Fibroblast of the conjunctiva (primary cell): ENCODE data around the gene RPRD1A.
A peak's percentile ranks its signal among the peaks of the same experiment; 100 is the strongest.
"Not testable (repeated sequence)": the region's sequence is repeated elsewhere in the genome, so short reads cannot be mapped to it uniquely, and the experiment has no call there.

ENCODE experiments used
- DNase-seq: peaks from one replicate; pipeline ENCODE4 v3.0.0-alpha.2; 2010; ENCODE audit warnings: low read depth

Gene RPRD1A, protein sequence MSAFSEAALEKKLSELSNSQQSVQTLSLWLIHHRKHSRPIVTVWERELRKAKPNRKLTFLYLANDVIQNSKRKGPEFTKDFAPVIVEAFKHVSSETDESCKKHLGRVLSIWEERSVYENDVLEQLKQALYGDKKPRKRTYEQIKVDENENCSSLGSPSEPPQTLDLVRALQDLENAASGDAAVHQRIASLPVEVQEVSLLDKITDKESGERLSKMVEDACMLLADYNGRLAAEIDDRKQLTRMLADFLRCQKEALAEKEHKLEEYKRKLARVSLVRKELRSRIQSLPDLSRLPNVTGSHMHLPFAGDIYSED

GRCh38 chr18:36067055-36067957 lies at the start of gene RPRD1A:
Gene RPRD1A, minus strand, starts transcription at chr18:36067559. Its CDS starts 155 bp downstream, at chr18:36067404.
- peak; percentile 83 for DNase-seq

GRCh38 chr18:36116771-36117170 lies 49.4 kb upstream of the RPRD1A start:
- DNase-seq = not testable (repeated sequence)

DNA sequence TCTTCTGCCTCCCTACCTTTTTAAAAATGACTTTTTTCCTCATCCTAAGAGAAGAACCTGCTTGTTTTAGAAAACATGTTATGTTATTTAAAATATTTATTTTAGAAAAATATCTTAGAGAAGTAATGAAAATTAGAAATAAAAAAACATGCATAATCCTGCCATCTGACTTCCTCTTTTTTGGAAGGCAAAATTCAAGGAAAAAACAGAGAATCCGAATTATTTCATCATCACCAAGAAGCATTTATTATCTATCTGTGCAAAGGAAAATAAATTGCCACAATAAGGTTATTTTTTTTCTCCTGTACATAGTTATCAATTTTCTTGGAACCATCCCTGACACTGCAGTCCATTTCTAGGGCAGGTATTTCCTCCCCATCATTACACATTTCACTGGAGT lies 47.4 kb upstream of the RPRD1A start:
- DNase-seq = no peak

DNA sequence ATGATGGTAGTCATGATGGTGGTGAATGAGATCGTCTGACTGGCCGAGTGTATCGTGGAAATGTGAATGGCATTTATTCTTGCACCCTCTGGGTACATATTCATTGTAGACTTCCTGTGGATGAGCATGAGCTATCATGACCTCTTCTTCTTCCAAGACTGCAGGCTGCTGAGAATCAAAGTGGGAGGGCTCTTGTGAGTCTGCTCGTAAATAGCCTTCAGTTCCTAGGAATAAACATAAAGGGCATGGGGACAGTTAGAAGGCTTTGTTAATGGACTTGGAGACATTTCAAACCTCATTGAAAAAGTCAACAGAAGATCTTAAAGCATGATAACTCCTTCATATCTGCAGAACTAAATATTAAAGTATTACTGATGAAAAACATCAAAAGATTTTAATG lies 46.9 kb upstream of the RPRD1A start:
- DNase-seq = no peak

DNA sequence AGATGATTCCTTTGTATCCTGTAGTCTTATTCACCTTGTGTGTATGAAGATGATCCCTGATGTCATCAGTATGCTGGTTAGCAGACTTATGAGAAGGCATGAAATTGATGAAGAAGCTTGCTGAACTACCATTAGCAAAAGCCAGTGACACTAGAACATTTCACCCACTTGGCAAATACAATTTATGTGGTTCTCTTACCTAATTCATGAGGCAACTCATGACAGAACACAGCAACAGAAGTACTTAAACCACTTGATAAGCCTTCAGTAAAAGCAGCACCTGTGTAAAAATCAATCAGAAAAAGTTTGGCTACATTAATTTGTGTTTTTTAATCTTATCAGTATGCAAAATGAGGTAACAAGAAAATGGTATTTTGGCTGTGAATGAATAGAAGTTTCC lies 44.9 kb upstream of the RPRD1A start:
- no peak for DNase-seq

- DNase-seq = no peak
Measured at GRCh38 chr18:36109737-36110136, 42.4 kb upstream of the RPRD1A start.

- no peak for DNase-seq
Measured at GRCh38 chr18:36108601-36109000, 41.2 kb upstream of the RPRD1A start.

GRCh38 chr18:36108196-36108595 lies 40.8 kb upstream of the RPRD1A start:
- no peak for DNase-seq

- DNase-seq = no peak
Measured at GRCh38 chr18:36107477-36107876, 40.1 kb upstream of the RPRD1A start.

GRCh38 chr18:36104749-36105148 lies 37.4 kb upstream of the RPRD1A start:
- no peak for DNase-seq

GRCh38 chr18:36101943-36102342 lies 34.6 kb upstream of the RPRD1A start:
- DNase-seq = no peak

DNA sequence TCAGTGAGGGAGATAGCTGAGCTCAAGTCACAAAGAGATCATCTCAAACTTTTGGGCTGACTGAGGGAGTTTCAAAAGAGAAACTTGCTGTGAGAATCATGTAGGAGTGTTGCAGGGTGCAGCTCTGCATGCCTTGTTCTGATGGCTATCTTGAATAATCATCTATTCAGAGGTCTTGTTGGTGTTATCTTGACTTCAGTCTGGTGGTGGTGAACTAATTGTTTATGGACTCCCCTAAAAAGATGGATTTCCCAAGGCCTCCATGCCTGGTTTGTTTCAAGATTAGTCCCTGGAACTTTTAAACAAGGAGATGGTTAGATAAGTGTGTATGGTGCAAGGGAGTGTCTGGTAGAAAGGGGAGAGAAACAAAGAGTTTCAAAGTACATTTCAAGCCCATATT lies 32.0 kb upstream of the RPRD1A start:
- no peak for DNase-seq

DNA sequence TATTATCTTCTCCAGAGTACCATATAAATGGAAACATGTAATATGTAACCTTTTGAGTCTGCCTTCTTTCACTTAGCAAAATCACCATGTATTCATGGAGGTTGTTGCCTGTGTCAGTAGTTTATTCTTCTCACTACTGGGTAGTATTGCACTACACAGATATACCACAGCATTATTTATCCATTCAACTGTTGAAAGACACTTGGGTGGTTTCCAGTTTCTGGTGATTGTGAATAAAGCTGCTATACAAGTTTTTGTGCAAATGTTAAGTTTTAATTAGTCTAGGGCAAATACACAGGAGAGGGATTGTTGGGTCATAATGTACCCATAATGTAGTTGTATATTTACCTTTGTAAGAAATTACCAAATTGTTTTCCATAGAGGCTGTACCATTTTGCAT lies 29.6 kb upstream of the RPRD1A start:
- no peak for DNase-seq

DNA sequence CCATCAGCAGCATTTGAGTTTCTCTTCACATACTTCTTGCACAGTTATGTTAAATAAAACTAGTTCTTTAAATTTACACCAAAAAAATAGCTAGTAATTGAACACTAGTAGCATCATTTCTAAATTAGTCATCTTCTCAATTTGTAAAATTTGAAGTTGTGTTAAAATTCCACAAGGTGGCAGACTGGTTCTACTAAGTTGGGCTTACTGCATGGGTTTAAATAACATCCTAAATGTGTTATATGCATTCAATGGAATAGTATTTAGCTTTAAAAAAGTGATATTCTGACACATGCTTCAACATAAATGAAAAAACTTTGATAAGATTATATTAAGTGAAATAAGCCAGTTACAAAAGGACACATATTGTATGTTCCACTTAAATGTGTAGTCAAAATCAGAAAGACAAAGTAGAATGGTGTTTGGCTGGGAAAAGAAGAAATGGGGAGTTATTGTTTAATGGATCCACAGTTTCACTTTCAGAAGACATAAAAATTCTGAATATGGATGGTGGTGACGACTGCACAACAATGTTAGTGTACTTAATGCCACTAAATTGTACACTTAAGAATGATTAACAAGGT lies 28.7 kb upstream of the RPRD1A start:
- peak; percentile 73 for DNase-seq

DNA sequence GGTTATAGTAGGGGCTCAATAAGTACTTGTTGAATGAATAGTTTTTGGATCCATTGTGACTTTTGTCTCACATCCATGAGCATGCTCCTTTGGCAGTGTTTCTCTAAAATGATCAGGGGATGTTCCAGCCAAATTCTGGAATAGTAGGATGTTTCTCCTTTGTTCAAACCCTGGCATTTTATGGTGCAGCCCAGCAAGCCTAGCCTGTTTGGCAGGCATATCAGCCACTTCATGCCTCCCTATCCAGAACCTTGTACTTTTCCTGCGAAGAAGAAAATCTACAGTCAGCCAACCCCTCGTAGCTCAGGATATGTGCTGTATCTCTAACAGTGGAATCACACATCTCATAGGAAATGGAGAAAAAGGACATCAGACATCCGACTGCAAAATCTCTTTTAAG lies 27.1 kb upstream of the RPRD1A start:
- no peak for DNase-seq

DNA sequence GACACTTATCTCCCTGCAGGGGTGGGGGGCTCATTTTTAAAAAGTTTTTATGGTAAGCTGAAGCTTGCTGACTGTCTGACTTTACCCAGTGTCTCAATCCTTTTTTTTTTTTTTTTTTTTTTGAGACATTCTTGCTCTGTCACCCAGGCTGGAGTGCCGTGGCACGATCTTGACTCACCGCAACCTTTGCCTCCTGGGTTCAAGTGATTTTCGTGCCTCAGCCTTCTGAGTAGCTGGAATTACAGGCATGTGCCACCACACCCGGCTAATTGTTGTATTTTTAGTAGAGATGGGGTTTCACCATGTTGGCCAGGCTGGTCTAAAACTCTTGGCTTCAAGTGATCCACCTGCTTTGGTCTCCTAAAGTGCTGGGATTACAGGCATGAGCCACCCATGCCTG lies 24.8 kb upstream of the RPRD1A start:
- not testable (repeated sequence) for DNase-seq

- no peak for DNase-seq
Measured at GRCh38 chr18:36089001-36089400, 21.6 kb upstream of the RPRD1A start.

GRCh38 chr18:36088256-36088655 lies 20.9 kb upstream of the RPRD1A start:
- DNase-seq = no peak

- no peak for DNase-seq
Measured at GRCh38 chr18:36086186-36086585, 18.8 kb upstream of the RPRD1A start.

DNA sequence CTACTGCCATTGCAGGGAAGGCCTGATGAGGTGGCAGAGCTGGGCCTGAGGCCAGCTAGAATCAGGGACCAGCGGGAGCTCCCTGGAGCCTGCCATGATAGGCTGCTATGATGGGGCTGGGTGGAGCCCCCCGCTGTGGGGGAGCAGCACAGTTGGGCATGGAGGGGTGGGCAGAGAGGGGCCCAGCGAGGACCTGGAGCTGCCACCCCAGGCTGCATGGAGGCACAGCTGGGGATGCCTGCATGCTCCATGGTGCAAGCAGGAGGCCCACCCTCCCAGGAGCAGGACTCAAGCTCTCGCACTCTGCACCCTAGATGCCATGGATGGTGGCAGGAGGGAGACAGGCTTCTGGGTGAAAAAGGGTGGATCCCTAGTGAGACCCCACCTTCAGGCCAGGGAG lies 17.8 kb upstream of the RPRD1A start:
- no peak for DNase-seq

- DNase-seq = no peak
Measured at GRCh38 chr18:36083729-36084128, 16.4 kb upstream of the RPRD1A start.

GRCh38 chr18:36081118-36081517 lies 13.8 kb upstream of the RPRD1A start:
- not testable (repeated sequence) for DNase-seq
